NCI-H774 (cell line): ENCODE measurements around the gene PRDM10.
A peak's percentile ranks its signal among the peaks of the same experiment; 100 is the strongest.

ENCODE experiments used
- DNase-seq: peaks from one replicate; lab custom pipeline; 2025; lab: John Stamatoyannopoulos, UW

Gene PRDM10

GRCh38 chr11:130006929-130007328 lies 4.3 kb upstream of the PRDM10 start:
- DNase-seq: no peak

DNA sequence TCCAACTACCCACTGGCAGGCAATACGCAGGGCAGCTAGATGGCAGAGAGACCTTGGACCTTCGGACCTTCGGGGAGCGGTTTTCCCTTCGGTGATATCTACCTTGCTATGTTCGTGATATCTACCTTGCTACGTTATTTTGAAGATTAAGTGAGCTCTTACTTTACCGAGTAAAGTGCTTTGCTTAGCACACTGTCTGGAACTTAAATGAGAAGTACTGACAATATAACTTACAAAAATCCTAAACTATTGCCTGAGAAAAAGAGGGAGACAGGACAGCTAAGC lies 1.0 kb upstream of the PRDM10 start:
- DNase-seq: no peak

- peak; percentile 99 for DNase-seq
Observed at GRCh38 chr11:130002846-130003716, 446 bp upstream of the PRDM10 start.

DNA sequence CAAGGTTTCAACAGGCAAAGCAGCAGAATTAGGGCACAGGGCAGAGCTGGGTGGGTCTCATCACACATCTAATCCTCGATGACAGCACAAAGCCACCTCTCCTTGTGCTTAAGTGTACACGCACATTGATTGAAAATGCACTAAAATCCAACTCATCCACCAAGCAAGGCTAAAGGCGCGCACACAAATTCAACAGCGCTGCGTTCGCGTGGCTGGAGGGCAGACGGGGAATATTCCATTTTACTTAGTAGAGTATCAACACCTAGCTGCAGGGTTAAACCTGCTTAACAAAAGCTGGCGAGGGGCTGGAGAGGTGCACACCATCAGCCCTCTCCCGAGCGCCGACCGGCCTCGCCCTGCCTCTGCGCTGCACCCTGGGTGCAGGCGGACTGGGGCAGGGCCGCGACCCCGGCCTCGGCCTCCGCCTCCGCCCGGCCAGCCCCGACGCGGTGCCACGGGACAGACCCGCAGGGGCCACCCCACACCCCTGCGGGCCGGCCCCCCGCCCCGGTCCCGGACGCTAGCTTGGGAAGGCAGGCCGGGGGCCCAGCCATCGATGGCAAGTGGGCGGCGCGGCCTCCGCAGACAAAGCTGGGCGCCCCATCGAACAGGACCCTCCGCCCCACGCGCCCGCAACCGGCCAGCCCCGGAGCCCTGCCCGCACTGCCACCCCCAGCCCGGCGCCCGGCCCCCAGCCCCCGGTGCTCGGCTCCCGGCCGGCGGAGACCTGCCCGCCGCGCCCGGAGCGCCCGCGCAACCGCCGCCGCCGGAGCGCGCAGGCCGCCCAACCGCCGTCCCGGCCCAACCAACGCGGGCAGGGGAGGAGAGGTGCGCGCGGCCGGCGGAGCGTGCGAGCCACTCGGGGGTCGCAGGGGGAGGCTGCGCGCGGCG lies 929 bp downstream of the PRDM10 start:
- peak; percentile 25 for DNase-seq

DNA sequence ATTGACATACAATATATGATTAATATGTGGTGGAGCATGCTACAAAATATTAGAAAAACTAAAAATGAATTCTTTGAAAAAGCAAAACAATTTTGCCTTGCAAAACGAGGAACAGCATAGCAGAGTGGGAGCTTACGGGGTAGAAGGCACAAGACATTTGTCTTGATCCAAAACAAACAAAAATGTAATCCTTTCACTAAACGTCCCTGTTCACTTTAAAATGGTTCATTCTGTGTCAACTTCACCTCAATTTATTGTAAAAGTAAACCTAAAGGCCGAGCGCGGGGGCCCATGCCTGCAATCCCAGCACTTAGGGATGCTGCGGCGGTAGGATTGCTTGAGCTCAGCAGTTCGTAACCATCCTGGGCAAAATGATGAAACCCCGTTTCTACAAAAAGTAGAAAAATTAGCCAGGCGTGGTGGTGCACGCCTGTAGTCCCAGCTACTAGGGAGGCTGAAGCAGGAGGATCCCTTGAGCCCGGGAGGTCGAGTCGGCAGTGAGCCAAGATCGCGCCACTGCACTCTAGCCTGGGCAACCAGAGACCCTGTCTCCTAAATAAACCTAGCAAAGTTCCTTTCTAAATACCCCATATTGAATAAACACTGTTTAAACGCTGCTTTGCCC lies 2.0 kb downstream of the PRDM10 start:
- DNase-seq: no peak

GRCh38 chr11:129999407-129999806 lies 3.2 kb downstream of the PRDM10 start:
- DNase-seq: no peak

GRCh38 chr11:129998905-129999304 lies 3.7 kb downstream of the PRDM10 start:
- DNase-seq: no peak

DNA sequence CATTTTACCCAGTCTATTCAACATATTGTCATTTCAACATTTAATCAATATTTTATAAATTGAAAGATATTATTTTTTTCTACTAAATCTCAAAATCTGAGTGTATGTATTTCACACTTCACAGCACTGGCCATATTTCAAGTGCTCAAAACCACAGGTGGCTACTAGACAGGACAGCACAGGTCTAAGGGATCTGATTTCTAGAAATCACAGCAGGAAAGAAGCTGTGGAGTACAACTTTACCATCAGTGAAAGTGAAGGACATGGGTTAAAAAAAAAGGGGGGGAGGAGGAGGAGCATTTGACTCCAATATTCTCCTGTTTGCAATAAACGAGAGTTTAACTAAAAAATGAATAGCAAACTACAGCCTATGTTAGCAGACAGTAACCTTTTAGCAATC lies 4.5 kb downstream of the PRDM10 start:
- no peak for DNase-seq

DNA sequence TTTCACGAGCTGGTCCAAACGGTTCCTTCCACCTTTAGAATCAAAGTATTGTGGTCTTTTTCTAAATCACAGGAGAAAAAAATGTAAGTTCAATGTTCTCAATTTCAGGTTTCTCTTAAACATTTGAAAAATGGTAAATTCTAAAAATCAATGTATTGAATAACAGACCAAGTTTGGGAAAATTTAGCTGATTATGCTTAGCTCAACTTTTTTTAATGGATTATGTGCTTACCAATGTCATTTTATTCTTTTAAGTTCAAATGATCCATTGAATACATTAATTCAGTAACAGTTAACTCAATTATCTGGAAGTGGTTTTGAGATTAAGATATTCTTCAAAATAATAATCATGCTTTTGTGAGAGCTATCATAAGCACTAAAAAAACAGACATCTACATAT lies 5.1 kb downstream of the PRDM10 start:
- no peak for DNase-seq

DNA sequence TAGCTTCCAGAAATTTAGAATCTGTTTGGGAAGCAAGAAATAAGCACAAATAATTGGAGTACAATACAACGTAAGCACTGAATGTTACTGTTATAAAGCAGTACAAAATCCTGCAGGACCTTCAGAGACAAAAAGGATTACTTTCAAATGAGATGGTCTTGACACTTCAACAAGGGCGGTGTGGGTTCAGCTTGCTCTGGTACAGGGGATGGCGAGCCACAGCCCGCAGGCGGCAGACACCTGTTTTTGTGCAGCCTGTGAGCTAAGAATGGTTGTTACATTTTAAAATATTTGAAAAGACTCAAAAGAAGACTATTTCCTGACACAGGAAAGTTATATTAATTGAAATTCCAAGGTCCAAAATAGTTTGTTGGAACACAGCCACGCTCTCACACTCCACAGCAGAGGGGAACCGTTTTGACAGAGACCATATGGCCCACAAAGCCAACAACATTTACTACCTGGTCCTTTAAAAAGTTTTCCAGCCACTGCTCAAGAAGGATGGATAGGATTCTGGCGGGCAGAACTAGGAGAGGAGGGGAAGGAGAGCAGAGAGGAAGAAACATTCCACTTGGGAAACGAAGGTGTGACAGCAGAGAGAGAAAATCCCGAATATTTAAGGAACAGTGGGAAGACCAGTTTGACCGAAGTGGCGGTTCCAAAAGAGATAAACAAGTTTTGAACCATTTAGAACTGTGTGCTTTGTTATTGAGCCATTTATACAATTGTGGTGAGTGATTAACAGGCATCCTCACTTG lies 6.3 kb downstream of the PRDM10 start:
- DNase-seq: no peak

GRCh38 chr11:129995163-129995562 lies 7.5 kb downstream of the PRDM10 start:
- no peak for DNase-seq

GRCh38 chr11:129992161-129992944 lies 10.3 kb downstream of the PRDM10 start:
- DNase-seq: peak; percentile 77

DNA sequence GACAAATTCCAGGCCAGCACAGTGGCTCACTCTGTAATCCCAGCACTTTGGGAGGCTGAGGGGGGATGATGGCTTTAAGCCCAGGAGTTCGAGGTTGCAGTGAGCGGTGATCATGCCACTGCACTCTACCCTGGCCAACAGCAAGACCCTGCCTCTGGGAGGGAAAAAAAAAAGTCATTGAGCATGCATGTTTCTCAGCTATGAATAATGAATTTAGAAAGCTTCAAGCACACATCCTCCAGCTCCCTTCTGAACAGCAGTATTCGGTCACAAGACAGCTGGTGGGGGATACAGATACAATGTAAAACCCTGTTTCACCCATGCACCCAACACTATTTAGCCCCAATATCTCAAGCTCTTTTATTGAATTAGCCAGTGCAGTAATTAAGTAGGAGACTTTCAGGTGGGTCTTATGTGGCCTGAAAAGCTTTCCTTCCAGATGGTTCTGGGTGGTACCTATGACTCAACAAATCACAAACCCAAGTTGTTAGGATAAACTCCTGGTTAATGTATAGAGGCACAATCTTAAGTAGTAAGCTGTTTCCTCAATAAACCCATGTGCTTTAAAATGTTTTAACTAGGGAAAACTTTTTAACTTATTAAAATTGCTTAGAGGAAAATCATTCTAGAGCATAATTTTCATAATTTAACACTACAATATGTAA lies 13.4 kb downstream of the PRDM10 start:
- DNase-seq: no peak

GRCh38 chr11:129987950-129988349 lies 14.7 kb downstream of the PRDM10 start:
- DNase-seq: no peak

GRCh38 chr11:129985823-129986222 lies 16.8 kb downstream of the PRDM10 start:
- DNase-seq: no peak

GRCh38 chr11:129980086-129980485 lies 22.5 kb downstream of the PRDM10 start:
- no peak for DNase-seq

- DNase-seq: no peak
Observed at GRCh38 chr11:129979046-129979605, 23.5 kb downstream of the PRDM10 start.

DNA sequence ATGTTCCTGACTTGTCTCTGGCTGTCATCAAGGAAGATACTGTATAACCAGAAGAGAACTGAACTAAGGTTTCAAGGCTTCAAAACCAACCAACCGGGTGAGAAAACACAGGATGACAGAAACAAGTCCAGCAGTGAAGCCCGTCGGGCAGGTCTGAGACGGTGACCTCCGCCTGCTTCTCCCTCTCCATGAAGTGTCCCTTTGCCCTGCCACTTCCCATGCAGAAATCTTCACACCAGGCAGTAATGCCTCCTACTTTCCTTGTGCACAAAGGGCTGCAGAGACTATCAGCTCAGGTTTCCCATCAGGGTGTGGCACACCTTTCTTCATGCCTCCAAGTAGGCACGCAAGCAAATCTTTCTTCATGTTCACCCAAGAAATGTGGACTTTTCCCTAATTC lies 24.2 kb downstream of the PRDM10 start:
- no peak for DNase-seq

GRCh38 chr11:129976328-129976727 lies 26.3 kb downstream of the PRDM10 start:
- DNase-seq: no peak

GRCh38 chr11:129975543-129975942 lies 27.1 kb downstream of the PRDM10 start:
- DNase-seq: no peak
